ENCODE results near the gene DCANP1. TPM values are rescaled to one million over a fixed set of nuclear protein-coding genes. Genes with fewer than 3 reads are reported as not detected.

DCANP1 gene
- total and polyA plus RNA-seq, 4 donors, result 0.09 to 0.51 (median 0.28) TPM

GRCh38 chr5:135437796-135438560 lies 9.2 kb downstream of the DCANP1 start:
- peak overlapping the region in 1 of 2 donors; percentile 62 for H3K27ac ChIP-seq (ENCODE audit: low read depth in 1 of 2, low read length in 1 of 2)

DNA sequence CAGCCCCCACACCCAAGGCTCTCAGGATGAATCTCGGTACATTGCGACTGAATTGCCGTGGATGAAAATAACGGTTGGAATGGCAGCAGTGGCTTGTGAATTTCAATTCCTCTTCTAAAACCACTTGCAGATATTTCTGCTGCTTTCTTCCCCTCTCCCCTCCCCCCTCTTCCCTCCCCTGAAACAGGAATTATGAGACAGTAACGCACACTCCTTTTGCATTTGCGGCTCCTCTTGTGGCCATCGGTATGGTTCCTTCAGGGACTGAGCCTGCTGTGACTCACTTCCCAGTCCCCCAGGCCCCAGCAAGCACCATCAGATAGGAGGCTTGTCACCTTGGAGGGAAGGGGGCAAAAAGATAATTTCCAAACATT lies 9.7 kb downstream of the DCANP1 start:
- H3K27me3 ChIP-seq (ENCODE audit: control insufficient read depth in 3 of 3, insufficient read depth in 3 of 3, low read length in 2 of 3), result no peaks in the 10 kb centered on the region
- DNase-seq (no peak), ATAC-seq (ENCODE audit: insufficient read depth, low FRiP score) (no peak)
- WGBS, 2 donors, result 20 to 54% methylated on average over 7 of the region's 7 CpGs
- H3K9ac ChIP-seq (ENCODE audit: insufficient read depth in 1 of 2, low read length in 2 of 2), result no peak overlapping the region
- H3K9me3 ChIP-seq (ENCODE audit: control insufficient read depth in 4 of 4, insufficient read depth in 3 of 4, low read length in 3 of 4), result no peaks in the 10 kb centered on the region
- H3K27ac ChIP-seq (ENCODE audit: low read depth in 1 of 2, low read length in 1 of 2), result peak overlapping the region in 1 of 2 donors; percentile 62
- H3K4me3 ChIP-seq, result no peak overlapping the region
- peaks cover 0 to 96% (median 63%) of the 10 kb centered on the region in 5 donors for H3K4me1 ChIP-seq (ENCODE audit: control insufficient read depth in 5 of 5, insufficient read depth in 5 of 5, low read length in 5 of 5)
- TF ChIP-seq CTCF (IDR thresholded peaks at IDR 0.05; ENCODE audit: control extremely low read depth, extremely low read depth), result no peak
- no peaks in the 10 kb centered on the region for H3K36me3 ChIP-seq (ENCODE audit: control insufficient read depth in 4 of 4, insufficient read depth in 4 of 4, low read length in 4 of 4)

More at GRCh38 chr5:135437796-135438560, 9.2 kb downstream of the DCANP1 start:
- no peak for TF ChIP-seq CTCF (IDR thresholded peaks at IDR 0.05; ENCODE audit: control extremely low read depth, extremely low read depth)
- H3K4me3 ChIP-seq, result no peak overlapping the region
- no peaks in the 10 kb centered on the region for H3K9me3 ChIP-seq (ENCODE audit: control insufficient read depth in 4 of 4, insufficient read depth in 3 of 4, low read length in 3 of 4)
- DNase-seq, result peak; percentile 79 to 80 (median 80)
- peak; percentile 15 for ATAC-seq (ENCODE audit: insufficient read depth, low FRiP score)
- peaks cover 0 to 96% (median 67%) of the 10 kb centered on the region in 5 donors for H3K4me1 ChIP-seq (ENCODE audit: control insufficient read depth in 5 of 5, insufficient read depth in 5 of 5, low read length in 5 of 5)
- WGBS, 2 donors, result 49 to 63% methylated on average over 13 of the region's 13 CpGs
- no peak overlapping the region for H3K9ac ChIP-seq (ENCODE audit: insufficient read depth in 1 of 2, low read length in 2 of 2)
- H3K27me3 ChIP-seq (ENCODE audit: control insufficient read depth in 3 of 3, insufficient read depth in 3 of 3, low read length in 2 of 3), result no peaks in the 10 kb centered on the region
- no peaks in the 10 kb centered on the region for H3K36me3 ChIP-seq (ENCODE audit: control insufficient read depth in 4 of 4, insufficient read depth in 4 of 4, low read length in 4 of 4)

DNA sequence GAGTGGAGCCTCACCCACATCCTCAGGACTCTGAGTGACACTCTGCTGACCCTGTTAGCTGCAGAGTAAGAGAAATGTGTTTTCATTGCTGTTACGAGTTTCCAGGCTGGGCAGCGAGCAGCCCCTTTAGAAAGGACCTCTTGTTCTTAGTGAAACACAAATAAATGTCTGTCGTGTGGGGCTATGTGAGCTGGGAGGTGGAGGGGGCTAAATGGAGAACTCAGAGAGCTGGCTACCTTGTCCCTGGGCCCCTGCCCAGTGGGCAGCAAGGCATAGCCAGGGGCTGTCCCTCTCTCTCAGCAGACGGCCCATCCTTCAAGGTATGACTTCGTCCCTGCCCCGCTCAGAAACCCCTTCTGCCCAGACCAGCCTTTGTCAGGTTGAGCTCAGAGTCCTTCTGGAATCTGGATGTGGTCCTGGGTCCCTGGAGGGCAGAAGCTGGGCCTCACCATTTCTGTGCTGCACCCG lies 10.2 kb downstream of the DCANP1 start:
- H3K4me3 ChIP-seq, result no peak overlapping the region
- H3K4me1 ChIP-seq (ENCODE audit: control insufficient read depth in 5 of 5, insufficient read depth in 5 of 5, low read length in 5 of 5), result peaks cover 0 to 92% (median 59%) of the 10 kb centered on the region in 5 donors
- ATAC-seq (ENCODE audit: insufficient read depth, low FRiP score) (no peak), DNase-seq (no peak)
- no peaks in the 10 kb centered on the region for H3K27me3 ChIP-seq (ENCODE audit: control insufficient read depth in 3 of 3, insufficient read depth in 3 of 3, low read length in 2 of 3)
- WGBS, 2 donors, result 48 to 58% methylated on average over 7 of the region's 7 CpGs
- no peaks in the 10 kb centered on the region for H3K36me3 ChIP-seq (ENCODE audit: control insufficient read depth in 4 of 4, insufficient read depth in 4 of 4, low read length in 4 of 4)
- H3K27ac ChIP-seq (ENCODE audit: low read depth in 1 of 2, low read length in 1 of 2), result peak overlapping the region in 1 of 2 donors; percentile 42
- no peak overlapping the region for H3K9ac ChIP-seq (ENCODE audit: insufficient read depth in 1 of 2, low read length in 2 of 2)
- no peaks in the 10 kb centered on the region for H3K9me3 ChIP-seq (ENCODE audit: control insufficient read depth in 4 of 4, insufficient read depth in 3 of 4, low read length in 3 of 4)
- TF ChIP-seq CTCF (IDR thresholded peaks at IDR 0.05; ENCODE audit: control extremely low read depth, extremely low read depth), result no peak

Data from lung (tissue), 12 donors.